ENCODE measurements around the gene CRTC2. TPM values are rescaled to one million over a fixed set of nuclear protein-coding genes. Genes with fewer than 3 reads are reported as not detected.

Gene CRTC2
- total and polyA plus RNA-seq, 9 of the 15 experiments (the other 6 are each of a cell fraction or from before 2014, with no cell fraction given) = 2.7 to 26.4 (median 10.2) TPM

DNA sequence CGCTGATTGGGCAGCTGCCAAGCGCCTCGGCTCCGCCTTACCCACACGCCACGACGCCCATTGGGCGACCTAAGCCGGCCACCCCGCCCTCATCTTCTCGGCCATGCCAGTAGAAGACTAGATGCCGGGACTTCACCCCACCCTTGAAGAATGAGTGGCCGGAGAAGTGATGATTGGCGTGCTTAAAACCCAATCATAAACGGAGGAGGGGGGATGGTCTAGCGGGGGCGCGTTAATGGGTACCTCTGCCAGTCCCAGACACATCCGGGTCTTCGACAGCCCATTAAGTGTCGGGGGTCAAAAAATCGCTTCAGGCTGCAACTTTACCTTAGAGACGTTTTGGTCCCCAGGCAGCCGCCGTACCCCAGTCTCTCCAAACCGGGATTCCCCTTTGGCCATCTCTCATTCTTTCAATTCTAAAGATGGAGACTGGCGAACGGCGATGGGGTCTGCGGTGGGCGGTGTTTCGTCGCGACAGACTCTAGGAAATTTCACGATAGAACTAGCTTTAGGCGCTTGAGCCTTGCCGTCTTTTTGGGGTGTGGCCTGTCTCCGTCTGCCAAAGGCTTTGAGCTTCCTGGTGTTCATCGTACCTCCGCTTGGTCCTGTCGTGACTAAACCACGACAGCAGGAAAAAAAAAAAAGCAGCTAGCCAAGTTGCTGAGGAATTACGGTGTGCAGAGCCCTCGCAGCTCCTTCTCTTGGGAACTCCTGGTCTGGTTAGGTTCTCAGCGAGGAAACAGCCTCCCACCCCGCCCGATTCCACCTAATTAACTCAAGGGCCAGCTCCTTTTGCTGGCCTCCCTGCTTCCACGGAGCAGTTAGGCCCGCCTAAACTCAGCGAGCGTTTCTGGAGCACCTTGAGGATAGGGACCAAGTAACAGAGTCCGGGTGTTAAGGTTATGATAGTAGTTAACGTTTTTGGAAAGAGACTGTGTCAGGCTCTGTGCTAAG lies 35.2 kb downstream of the CRTC2 start, which contains the start of gene GATAD2B (continued):
- TF ChIP-seq COPS2 (conservative IDR thresholded peaks at IDR 0.05) (no peak), ZNF695 (CRISPR knock-in tag; IDR thresholded peaks at IDR 0.05) (no peak), ZNF696 (CRISPR knock-in tag; conservative IDR thresholded peaks at IDR 0.05) (no peak), WHSC1 (IDR thresholded peaks at IDR 0.05; ENCODE audit: low read length) (no peak), NFIX (CRISPR knock-in tag; IDR thresholded peaks at IDR 0.05; ENCODE audit: low read depth) (no peak), GATA2 (CRISPR knock-in tag; IDR thresholded peaks at IDR 0.05) (no peak), BHLHE40 (IDR thresholded peaks at IDR 0.05; ENCODE audit: low read length) (peak; percentile 7; the same call in 1 of the 2 replicates), CLOCK (CRISPR knock-in tag; IDR thresholded peaks at IDR 0.05; ENCODE audit: borderline replicate concordance) (no peak), GTF2F1 (IDR thresholded peaks at IDR 0.05; ENCODE audit: low read depth, low read length) (no peak), RBM17 (IDR thresholded peaks at IDR 0.05; ENCODE audit: borderline replicate concordance, low read depth, low read length) (no peak), NELFE (IDR thresholded peaks at IDR 0.05; ENCODE audit: insufficient read depth, insufficient read length) (no peak), MEF2A (IDR thresholded peaks at IDR 0.05; ENCODE audit: control insufficient read depth, low read depth, low read length) (no peak), HDGF (IDR thresholded peaks at IDR 0.05) (no peak), ZNF780A (CRISPR knock-in tag; IDR thresholded peaks at IDR 0.05) (no peak), HNRNPLL (IDR thresholded peaks at IDR 0.05; ENCODE audit: low read depth, low read length, poor library complexity, severe bottlenecking) (peak; percentile 19), RBM25 (IDR thresholded peaks at IDR 0.05; ENCODE audit: low read depth, low read length, severe bottlenecking) (peak; percentile 89), NR2F6 (CRISPR knock-in tag; IDR thresholded peaks at IDR 0.05) (no peak), ARID3A (IDR thresholded peaks at IDR 0.05; ENCODE audit: borderline replicate concordance, low read depth, low read length) (no peak), KDM2B (CRISPR knock-in tag; IDR thresholded peaks at IDR 0.05) (no peak), E2F4 (CRISPR knock-in tag; IDR thresholded peaks at IDR 0.05; ENCODE audit: low read depth) (no peak)
- TF ChIP-seq, protein P1, sequence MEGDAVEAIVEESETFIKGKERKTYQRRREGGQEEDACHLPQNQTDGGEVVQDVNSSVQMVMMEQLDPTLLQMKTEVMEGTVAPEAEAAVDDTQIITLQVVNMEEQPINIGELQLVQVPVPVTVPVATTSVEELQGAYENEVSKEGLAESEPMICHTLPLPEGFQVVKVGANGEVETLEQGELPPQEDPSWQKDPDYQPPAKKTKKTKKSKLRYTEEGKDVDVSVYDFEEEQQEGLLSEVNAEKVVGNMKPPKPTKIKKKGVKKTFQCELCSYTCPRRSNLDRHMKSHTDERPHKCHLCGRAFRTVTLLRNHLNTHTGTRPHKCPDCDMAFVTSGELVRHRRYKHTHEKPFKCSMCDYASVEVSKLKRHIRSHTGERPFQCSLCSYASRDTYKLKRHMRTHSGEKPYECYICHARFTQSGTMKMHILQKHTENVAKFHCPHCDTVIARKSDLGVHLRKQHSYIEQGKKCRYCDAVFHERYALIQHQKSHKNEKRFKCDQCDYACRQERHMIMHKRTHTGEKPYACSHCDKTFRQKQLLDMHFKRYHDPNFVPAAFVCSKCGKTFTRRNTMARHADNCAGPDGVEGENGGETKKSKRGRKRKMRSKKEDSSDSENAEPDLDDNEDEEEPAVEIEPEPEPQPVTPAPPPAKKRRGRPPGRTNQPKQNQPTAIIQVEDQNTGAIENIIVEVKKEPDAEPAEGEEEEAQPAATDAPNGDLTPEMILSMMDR (IDR thresholded peaks at IDR 0.05 in 2 of 3, conservative IDR thresholded peaks at IDR 0.05 in 1 of 3; ENCODE audit: insufficient read depth in 2 of 3, low read depth in 1 of 3, low read length in 3 of 3) = 0 out of 6 replicates have a peak, but pooled peaks of 1 of the 3 experiments have one; percentile 0

Measured in K562 (cell line).